Measurements from ENCODE around the gene ATR. TPM values are rescaled to one million over a fixed set of nuclear protein-coding genes. Genes with fewer than 3 reads are reported as not detected.

The ATR gene
- polyA plus RNA-seq, 2 of the 4 experiments (the other 2 are of a cell fraction) = 13.9 to 36.2 TPM

- ChIA-PET POLR2A (no interaction called here), CTCF (no interaction called here)
- no peak overlapping the region for H3K4me3 ChIP-seq
- TF ChIP-seq MAX (IDR thresholded peaks at IDR 0.05) = no peak
- no peak for TF ChIP-seq CHD2 (IDR thresholded peaks at IDR 0.05; ENCODE audit: low read length, partially characterized antibody)
- TF ChIP-seq CHD4 (IDR thresholded peaks at IDR 0.05; ENCODE audit: borderline replicate concordance) = no peak
- TF ChIP-seq POLR2A (IDR thresholded peaks at IDR 0.05; ENCODE audit: low read length) = no peak
- TF ChIP-seq ZNF302 (CRISPR knock-in tag; IDR thresholded peaks at IDR 0.05) = no peak
- H3K4me1 ChIP-seq = peaks cover 16% of the 10 kb centered on the region
- FAIRE-seq = no peak
- no peak for ATAC-seq
- H3K9me3 ChIP-seq = no peaks in the 10 kb centered on the region
- DNase-seq (ENCODE audit: low read depth in 1 of 2, low spot score in 1 of 2) = no peak
- H3K4me2 ChIP-seq = no peak overlapping the region
- 86% methylated on average over 1 of the region's 1 CpG for whole genome bisulfite sequencing (ENCODE audit: missing lambda C conversion rate)
- no peak overlapping the region for H3K27ac ChIP-seq
Measured at GRCh38 chr3:142497729-142498128, 80.8 kb downstream of the ATR start.

DNA sequence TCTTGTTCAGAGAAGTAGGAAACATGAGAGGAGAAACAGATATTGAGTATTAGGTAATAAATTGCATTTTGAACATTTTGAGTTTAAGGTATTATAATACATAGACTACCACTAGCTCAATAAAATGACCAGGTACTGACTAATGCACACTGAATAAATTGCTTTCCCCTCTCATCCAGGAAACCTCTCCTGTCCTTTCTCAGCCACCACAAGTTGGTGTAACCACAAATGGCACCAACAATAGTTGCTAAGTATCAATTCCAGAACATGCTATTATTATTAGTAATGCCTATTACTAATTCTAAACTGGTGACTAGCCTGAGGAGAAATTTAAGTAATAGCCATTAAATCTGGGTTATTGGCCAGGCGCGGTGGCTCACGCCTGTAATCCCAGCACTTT lies 83.4 kb downstream of the ATR start:
- DNase-seq (ENCODE audit: low read depth in 1 of 2, low spot score in 1 of 2) (no peak), FAIRE-seq (no peak), ATAC-seq (no peak)
- Histone ChIP-seq H3K27ac (no peak overlapping the region), H3K9me3 (no peaks in the 10 kb centered on the region), H3K4me1 (peaks cover under 1% of the 10 kb centered on the region; the same call in 1 of the 3 replicates), H3K4me3 (no peak overlapping the region), H3K4me2 (no peak overlapping the region)
- ChIA-PET CTCF (no interaction called here), POLR2A (no interaction called here)
- TF ChIP-seq KDM1A (IDR thresholded peaks at IDR 0.05; ENCODE audit: low read depth) (no peak), CHD2 (IDR thresholded peaks at IDR 0.05; ENCODE audit: low read length, partially characterized antibody) (no peak)
- 100% methylated on average over 3 of the region's 3 CpGs for WGBS (ENCODE audit: missing lambda C conversion rate)

DNA sequence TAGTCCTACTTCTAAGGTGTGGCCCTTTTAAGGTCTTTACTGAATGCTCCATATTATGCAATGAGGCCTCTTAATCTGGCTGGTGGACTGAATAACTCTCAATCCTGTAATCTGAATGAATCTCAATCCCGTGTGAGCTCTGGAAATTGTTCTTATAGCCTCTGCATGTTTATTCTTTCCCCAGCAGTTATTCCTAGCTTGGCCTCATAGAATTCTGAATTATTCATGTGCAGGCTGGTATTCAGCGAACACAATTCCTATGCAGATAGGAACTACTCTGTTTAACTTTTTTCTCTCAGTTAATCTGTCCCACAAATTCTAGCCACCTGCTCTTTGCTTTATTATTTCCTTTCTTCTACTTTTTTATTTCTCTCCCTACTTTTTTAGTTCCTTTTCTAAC lies 86.3 kb downstream of the ATR start:
- TF ChIP-seq JUN (IDR thresholded peaks at IDR 0.05) (no peak), RFX5 (IDR thresholded peaks at IDR 0.05) (no peak), MYC (IDR thresholded peaks at IDR 0.05; ENCODE audit: borderline replicate concordance, low read length) (no peak), CBX2 (IDR thresholded peaks at IDR 0.05; ENCODE audit: borderline replicate concordance, low read depth) (no peak), HEYL (CRISPR knock-in tag; IDR thresholded peaks at IDR 0.05) (no peak), KDM5A (IDR thresholded peaks at IDR 0.05) (no peak), ZFP36 (IDR thresholded peaks at IDR 0.05; ENCODE audit: borderline replicate concordance, partially characterized antibody) (no peak), BHLHE40 (IDR thresholded peaks at IDR 0.05; ENCODE audit: low read depth, low read length) (no peak), CTCF (IDR thresholded peaks at IDR 0.05) (no peak), HDAC2 (IDR thresholded peaks at IDR 0.05) (no peak), ZNF302 (CRISPR knock-in tag; IDR thresholded peaks at IDR 0.05) (no peak), SREBF2 (IDR thresholded peaks at IDR 0.05) (no peak), GATA3 (IDR thresholded peaks at IDR 0.05; ENCODE audit: borderline replicate concordance) (no peak), HOXB13 (CRISPR knock-in tag; IDR thresholded peaks at IDR 0.05; ENCODE audit: low read depth) (no peak), NFE2L2 (conservative IDR thresholded peaks at IDR 0.05; ENCODE audit: low read length) (no peak), ZSCAN20 (CRISPR knock-in tag; IDR thresholded peaks at IDR 0.05) (no peak)
- TF ChIP-seq, protein P1, sequence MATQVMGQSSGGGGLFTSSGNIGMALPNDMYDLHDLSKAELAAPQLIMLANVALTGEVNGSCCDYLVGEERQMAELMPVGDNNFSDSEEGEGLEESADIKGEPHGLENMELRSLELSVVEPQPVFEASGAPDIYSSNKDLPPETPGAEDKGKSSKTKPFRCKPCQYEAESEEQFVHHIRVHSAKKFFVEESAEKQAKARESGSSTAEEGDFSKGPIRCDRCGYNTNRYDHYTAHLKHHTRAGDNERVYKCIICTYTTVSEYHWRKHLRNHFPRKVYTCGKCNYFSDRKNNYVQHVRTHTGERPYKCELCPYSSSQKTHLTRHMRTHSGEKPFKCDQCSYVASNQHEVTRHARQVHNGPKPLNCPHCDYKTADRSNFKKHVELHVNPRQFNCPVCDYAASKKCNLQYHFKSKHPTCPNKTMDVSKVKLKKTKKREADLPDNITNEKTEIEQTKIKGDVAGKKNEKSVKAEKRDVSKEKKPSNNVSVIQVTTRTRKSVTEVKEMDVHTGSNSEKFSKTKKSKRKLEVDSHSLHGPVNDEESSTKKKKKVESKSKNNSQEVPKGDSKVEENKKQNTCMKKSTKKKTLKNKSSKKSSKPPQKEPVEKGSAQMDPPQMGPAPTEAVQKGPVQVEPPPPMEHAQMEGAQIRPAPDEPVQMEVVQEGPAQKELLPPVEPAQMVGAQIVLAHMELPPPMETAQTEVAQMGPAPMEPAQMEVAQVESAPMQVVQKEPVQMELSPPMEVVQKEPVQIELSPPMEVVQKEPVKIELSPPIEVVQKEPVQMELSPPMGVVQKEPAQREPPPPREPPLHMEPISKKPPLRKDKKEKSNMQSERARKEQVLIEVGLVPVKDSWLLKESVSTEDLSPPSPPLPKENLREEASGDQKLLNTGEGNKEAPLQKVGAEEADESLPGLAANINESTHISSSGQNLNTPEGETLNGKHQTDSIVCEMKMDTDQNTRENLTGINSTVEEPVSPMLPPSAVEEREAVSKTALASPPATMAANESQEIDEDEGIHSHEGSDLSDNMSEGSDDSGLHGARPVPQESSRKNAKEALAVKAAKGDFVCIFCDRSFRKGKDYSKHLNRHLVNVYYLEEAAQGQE (IDR thresholded peaks at IDR 0.05) = no peak
- TF ChIP-seq, protein P2, sequence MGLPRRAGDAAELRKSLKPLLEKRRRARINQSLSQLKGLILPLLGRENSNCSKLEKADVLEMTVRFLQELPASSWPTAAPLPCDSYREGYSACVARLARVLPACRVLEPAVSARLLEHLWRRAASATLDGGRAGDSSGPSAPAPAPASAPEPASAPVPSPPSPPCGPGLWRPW (IDR thresholded peaks at IDR 0.05) = no peak
- TF ChIP-seq, protein P3, sequence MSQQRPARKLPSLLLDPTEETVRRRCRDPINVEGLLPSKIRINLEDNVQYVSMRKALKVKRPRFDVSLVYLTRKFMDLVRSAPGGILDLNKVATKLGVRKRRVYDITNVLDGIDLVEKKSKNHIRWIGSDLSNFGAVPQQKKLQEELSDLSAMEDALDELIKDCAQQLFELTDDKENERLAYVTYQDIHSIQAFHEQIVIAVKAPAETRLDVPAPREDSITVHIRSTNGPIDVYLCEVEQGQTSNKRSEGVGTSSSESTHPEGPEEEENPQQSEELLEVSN (IDR thresholded peaks at IDR 0.05; ENCODE audit: borderline replicate concordance, low read depth) = no peak
- H3K4me3 ChIP-seq = no peak overlapping the region
- POLR2A ChIA-PET = no interaction called here
- FAIRE-seq = no peak
- H3K4me2 ChIP-seq = no peak overlapping the region
- H3K9me3 ChIP-seq = no peaks in the 10 kb centered on the region
- 93% methylated on average over 2 of the region's 2 CpGs for WGBS (ENCODE audit: missing lambda C conversion rate)
- DNase-seq (ENCODE audit: low read depth in 1 of 2, low spot score in 1 of 2) = no peak
- H3K27ac ChIP-seq = no peak overlapping the region
- ATAC-seq = no peak
- CTCF ChIA-PET = no interaction called here
- peaks cover 8% of the 10 kb centered on the region; the same call in 1 of the 3 replicates for H3K4me1 ChIP-seq
